Measurements from ENCODE around the gene TMEM212.

Gene TMEM212

DNA sequence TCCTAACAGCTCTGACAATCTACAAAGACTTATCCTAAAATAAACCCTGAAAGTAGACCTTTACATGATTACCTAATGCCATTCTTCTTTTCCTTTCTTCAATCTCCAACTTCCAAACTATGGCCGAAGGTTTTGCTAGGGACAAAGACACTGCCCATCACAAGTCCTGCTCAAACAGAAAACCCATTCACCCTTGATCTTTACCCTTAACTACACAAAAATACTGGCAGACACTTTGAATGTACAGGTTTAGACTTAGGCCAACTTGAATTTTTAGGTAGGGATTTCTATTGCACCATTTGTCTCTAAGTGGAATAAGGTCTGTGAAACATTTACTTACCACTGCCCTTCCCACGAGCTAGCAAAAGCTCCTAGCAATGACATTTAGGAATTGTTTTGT is 64.6 kb downstream of the TMEM212 start:
- TF ChIP-seq CTCF (IDR thresholded peaks at IDR 0.05; ENCODE audit: borderline replicate concordance, insufficient read depth, low read depth, low read length), result no peak
- H3K4me3 ChIP-seq (ENCODE audit: low read depth, low read length), result no peak overlapping the region

DNA sequence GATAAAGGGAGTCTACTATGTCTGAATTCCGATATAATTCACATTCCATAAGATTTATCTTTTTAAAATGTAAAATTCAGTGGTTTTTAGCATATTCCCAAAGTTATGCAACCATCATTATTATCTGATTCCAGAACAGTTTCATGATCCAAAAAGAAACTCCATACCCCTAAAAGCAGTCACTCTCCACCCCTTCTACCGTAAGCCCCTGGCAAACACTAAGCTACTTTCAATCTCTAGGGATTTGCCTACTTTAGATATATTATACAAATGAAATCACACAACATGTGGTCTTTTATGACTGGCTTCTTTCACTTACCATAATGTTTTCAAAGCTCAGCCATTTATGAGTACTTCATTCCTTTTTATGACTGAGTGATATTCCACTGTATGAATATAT is 65.6 kb downstream of the TMEM212 start:
- no peak overlapping the region for H3K4me3 ChIP-seq (ENCODE audit: low read depth, low read length)
- TF ChIP-seq CTCF (IDR thresholded peaks at IDR 0.05; ENCODE audit: borderline replicate concordance, insufficient read depth, low read depth, low read length), result no peak

All from GM12875 (cell line).